Loucy (cell line): ENCODE data around the gene OOSP1.

ENCODE experiments used
- H2AFZ ChIP-seq: fragments of 200-600 bp; sonication (generic); 2 replicates; pipeline ENCODE4 v1.6.0; 2016; ENCODE audit warnings: antibody characterized with exemption, mild to moderate bottlenecking, low read length, moderate library complexity
- H3F3A ChIP-seq: fragments of 200-600 bp; 2 replicates; pipeline ENCODE4 v1.6.0; 2016; ENCODE audit warnings: antibody characterized with exemption, low read depth, mild to moderate bottlenecking
- H3K27me3 ChIP-seq: fragments of 200-600 bp; sonication (generic); 2 replicates; pipeline ENCODE4 v1.6.1; 2014; ENCODE audit warnings: low read length, mild to moderate bottlenecking; ENCODE audit not compliant: insufficient read depth, poor library complexity, severe bottlenecking
- H3K36me3 ChIP-seq: fragments of 200-600 bp; sonication (generic); 2 replicates; pipeline ENCODE4 v1.6.1; 2016; ENCODE audit warnings: low read length; ENCODE audit not compliant: insufficient read depth
- H3K4me1 ChIP-seq: fragments of 200-600 bp; sonication (generic); 2 replicates; pipeline ENCODE4 v1.5.1; 2014; ENCODE audit warnings: low read length, mild to moderate bottlenecking; ENCODE audit not compliant: insufficient read depth, poor library complexity, severe bottlenecking
- H3K4me2 ChIP-seq: fragments of 200-600 bp; sonication (generic); 2 replicates; pipeline ENCODE4 v1.6.0; 2014; ENCODE audit warnings: antibody characterized with exemption, low read length, low read depth, mild to moderate bottlenecking; ENCODE audit not compliant: poor library complexity, severe bottlenecking
- H3K4me3 ChIP-seq: fragments of 200-600 bp; sonication (generic); 2 replicates; pipeline ENCODE4 v1.5.1; 2014; ENCODE audit warnings: low read length, mild to moderate bottlenecking, mixed read lengths; ENCODE audit not compliant: poor library complexity, severe bottlenecking
- H3K79me2 ChIP-seq: fragments of 200-600 bp; sonication (generic); 2 replicates; pipeline ENCODE4 v1.6.1; 2014; ENCODE audit warnings: low read length; ENCODE audit not compliant: insufficient read depth
- H3K9ac ChIP-seq: fragments of 200-600 bp; sonication (generic); 2 replicates; pipeline ENCODE4 v1.6.0; 2014; ENCODE audit warnings: mild to moderate bottlenecking, low read depth, low read length, moderate library complexity; ENCODE audit not compliant: poor library complexity, severe bottlenecking
- H3K9me2 ChIP-seq: fragments of 200-600 bp; sonication (generic); replicated peaks from 2 replicates; pipeline ENCODE4 v1.6.1; 2016; ENCODE audit warnings: low read depth, low read length, mixed read lengths
- H3K9me3 ChIP-seq: fragments of 200-600 bp; sonication (generic); 2 replicates; pipeline ENCODE4 v1.6.1; 2014; ENCODE audit warnings: mild to moderate bottlenecking, antibody characterized with exemption, low read length, low read depth; ENCODE audit not compliant: insufficient read depth
- H4K20me1 ChIP-seq: fragments of 200-600 bp; sonication (generic); 2 replicates; pipeline ENCODE4 v1.6.0; 2014; ENCODE audit warnings: antibody characterized with exemption, low read length, mild to moderate bottlenecking; ENCODE audit not compliant: insufficient read depth, poor library complexity, severe bottlenecking
- EZH2phosphoT487 ChIP-seq: fragments of 200-600 bp; IDR thresholded peaks from 2 replicates; pipeline ENCODE4 v1.6.1; 2018; ENCODE audit warnings: antibody characterized with exemption, mild to moderate bottlenecking, moderate library complexity, borderline replicate concordance
- TF ChIP-seq, protein P1 (sequence below): fragments of 200-600 bp; sonication (generic); conservative IDR thresholded peaks from 2 replicates; pipeline ENCODE4 v1.5.1; 2014; ENCODE audit warnings: mild to moderate bottlenecking, antibody characterized with exemption, low read length

Gene OOSP1

DNA sequence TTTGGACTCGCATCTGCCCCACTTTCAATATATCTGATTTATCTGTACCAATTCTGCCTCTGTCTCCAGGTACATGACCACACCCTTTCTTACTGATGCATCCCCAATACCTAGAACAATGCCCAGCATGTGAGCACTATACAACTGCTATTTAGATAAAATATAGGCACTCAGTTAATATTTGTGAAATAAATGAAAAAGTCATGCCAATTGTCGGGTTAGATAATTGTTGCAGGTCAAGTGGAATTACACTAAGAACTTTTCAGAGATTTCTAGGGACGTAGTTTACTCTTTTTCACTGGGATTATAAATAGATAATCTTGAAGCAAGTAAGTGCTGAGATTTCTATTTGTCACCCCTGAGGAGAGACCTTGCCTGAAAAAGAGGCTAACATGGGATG is 46.1 kb downstream of the OOSP1 start:
- H3K9me2 ChIP-seq, result no peaks in the 10 kb centered on the region
- H3K36me3 ChIP-seq, result no peaks in the 10 kb centered on the region
- TF ChIP-seq, protein P1, sequence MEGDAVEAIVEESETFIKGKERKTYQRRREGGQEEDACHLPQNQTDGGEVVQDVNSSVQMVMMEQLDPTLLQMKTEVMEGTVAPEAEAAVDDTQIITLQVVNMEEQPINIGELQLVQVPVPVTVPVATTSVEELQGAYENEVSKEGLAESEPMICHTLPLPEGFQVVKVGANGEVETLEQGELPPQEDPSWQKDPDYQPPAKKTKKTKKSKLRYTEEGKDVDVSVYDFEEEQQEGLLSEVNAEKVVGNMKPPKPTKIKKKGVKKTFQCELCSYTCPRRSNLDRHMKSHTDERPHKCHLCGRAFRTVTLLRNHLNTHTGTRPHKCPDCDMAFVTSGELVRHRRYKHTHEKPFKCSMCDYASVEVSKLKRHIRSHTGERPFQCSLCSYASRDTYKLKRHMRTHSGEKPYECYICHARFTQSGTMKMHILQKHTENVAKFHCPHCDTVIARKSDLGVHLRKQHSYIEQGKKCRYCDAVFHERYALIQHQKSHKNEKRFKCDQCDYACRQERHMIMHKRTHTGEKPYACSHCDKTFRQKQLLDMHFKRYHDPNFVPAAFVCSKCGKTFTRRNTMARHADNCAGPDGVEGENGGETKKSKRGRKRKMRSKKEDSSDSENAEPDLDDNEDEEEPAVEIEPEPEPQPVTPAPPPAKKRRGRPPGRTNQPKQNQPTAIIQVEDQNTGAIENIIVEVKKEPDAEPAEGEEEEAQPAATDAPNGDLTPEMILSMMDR, result no peak
- TF ChIP-seq EZH2phosphoT487, result no peak
- H2AFZ ChIP-seq, result no peak overlapping the region
- no peaks in the 10 kb centered on the region for H3K79me2 ChIP-seq
- H3F3A ChIP-seq, result no peaks in the 10 kb centered on the region
- H3K4me1 ChIP-seq, result no peaks in the 10 kb centered on the region
- H3K9ac ChIP-seq, result no peak overlapping the region
- no peaks in the 10 kb centered on the region for H4K20me1 ChIP-seq
- H3K9me3 ChIP-seq, result no peaks in the 10 kb centered on the region
- H3K4me3 ChIP-seq, result no peak overlapping the region
- no peak overlapping the region for H3K4me2 ChIP-seq
- no peaks in the 10 kb centered on the region for H3K27me3 ChIP-seq

DNA sequence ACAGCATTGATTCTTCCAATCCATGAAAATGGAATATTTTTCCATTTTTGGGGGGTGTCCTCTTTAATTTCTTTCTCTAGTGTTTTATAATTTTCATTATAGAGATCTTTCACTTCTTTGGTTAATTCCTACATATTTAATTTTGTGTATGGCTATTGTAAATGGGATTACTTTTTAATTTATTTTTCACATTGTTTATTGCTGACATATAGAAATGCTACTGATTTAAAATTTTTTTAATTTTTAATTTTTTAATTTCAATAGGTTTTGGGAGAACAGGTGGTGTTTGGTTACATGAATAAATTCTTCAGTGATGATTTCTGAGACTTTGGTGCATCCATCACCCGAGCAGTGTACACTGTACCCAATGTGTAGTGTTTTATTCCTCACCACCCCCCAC is 52.2 kb downstream of the OOSP1 start:
- Histone ChIP-seq H3K4me3 (no peak overlapping the region), H3K9ac (no peak overlapping the region), H3K27me3 (no peaks in the 10 kb centered on the region), H3K9me2 (no peaks in the 10 kb centered on the region), H3K36me3 (no peaks in the 10 kb centered on the region), H3K79me2 (no peaks in the 10 kb centered on the region), H4K20me1 (no peaks in the 10 kb centered on the region), H3K4me2 (no peak overlapping the region), H3K9me3 (peaks cover 11% of the 10 kb centered on the region; the same call in 1 of the 2 replicates), H3F3A (no peaks in the 10 kb centered on the region), H3K4me1 (peaks cover 6% of the 10 kb centered on the region), H2AFZ (no peak overlapping the region)
- TF ChIP-seq, protein P1, result no peak
- TF ChIP-seq EZH2phosphoT487, result no peak

GRCh38 chr11:59992425-59992824 is 54.2 kb downstream of the OOSP1 start:
- Histone ChIP-seq H3K4me3 (no peak overlapping the region), H2AFZ (no peak overlapping the region), H3F3A (no peaks in the 10 kb centered on the region), H3K4me2 (no peak overlapping the region), H4K20me1 (no peaks in the 10 kb centered on the region), H3K36me3 (no peaks in the 10 kb centered on the region), H3K9me2 (no peaks in the 10 kb centered on the region), H3K27me3 (no peaks in the 10 kb centered on the region), H3K79me2 (no peaks in the 10 kb centered on the region), H3K9ac (no peak overlapping the region), H3K4me1 (peaks cover 6% of the 10 kb centered on the region), H3K9me3 (peaks cover 11% of the 10 kb centered on the region; the same call in 1 of the 2 replicates)
- TF ChIP-seq EZH2phosphoT487, result no peak
- TF ChIP-seq, protein P1, result no peak
